Skeletal muscle tissue (tissue), 4 donors: Measurements from ENCODE around the gene FBXL22. TPM values are rescaled to one million over a fixed set of nuclear protein-coding genes. Genes with fewer than 3 reads are reported as not detected.

Experiments
- H3K27ac ChIP-seq: one replicate; pipeline ENCODE4 v1.7.0; 2013; ENCODE audit warnings: mild to moderate bottlenecking, low read depth, low read length, inconsistent platforms
- H3K27me3 ChIP-seq, 3 donors: one replicate each; pipeline ENCODE4 v1.7.0; 2013; ENCODE audit warnings: low read length in 3 of 3; ENCODE audit not compliant: control insufficient read depth in 3 of 3, insufficient read depth in 3 of 3
- H3K36me3 ChIP-seq, 3 donors: one replicate each; pipeline ENCODE4 v1.7.0; 2013; ENCODE audit warnings: low read length in 3 of 3; ENCODE audit not compliant: control insufficient read depth in 3 of 3, insufficient read depth in 3 of 3
- H3K4me1 ChIP-seq, 3 donors: one replicate each; pipeline ENCODE4 v1.7.0; 2013; ENCODE audit warnings: low read length in 3 of 3, mild to moderate bottlenecking in 3 of 3; ENCODE audit not compliant: control insufficient read depth in 3 of 3, insufficient read depth in 3 of 3
- H3K4me3 ChIP-seq, 3 donors: one replicate each; pipeline ENCODE4 v1.7.0; 2013; ENCODE audit warnings: low read length in 3 of 3
- H3K9ac ChIP-seq, 3 donors: one replicate each; pipeline ENCODE4 v1.7.0; 2013; ENCODE audit warnings: low read length in 3 of 3, mild to moderate bottlenecking in 3 of 3, moderate library complexity in 2 of 3, low read depth in 1 of 3
- H3K9me3 ChIP-seq, 3 donors: one replicate each; pipeline ENCODE4 v1.7.0; 2013; ENCODE audit warnings: low read length in 3 of 3; ENCODE audit not compliant: control insufficient read depth in 3 of 3
- total RNA-seq: library from RNA; depleted of rRNA; stranded (reverse); fragments of >200 nt; gene quantifications from one replicate; pipeline ENCODE4 v1.2.3, GENCODE V29; 2014
- donor health status: Osteomylitis.

The FBXL22 gene
- total RNA-seq, 1 donor from 2014 or later = 17.7 TPM

- Histone ChIP-seq H3K27me3 (no peaks in the 10 kb centered on the region), H3K36me3 (peaks cover 18 to 47% (median 30%) of the 10 kb centered on the region in 3 donors), H3K4me1 (peaks cover 0 to 4% (median 0%) of the 10 kb centered on the region in 3 donors), H3K9me3 (no peaks in the 10 kb centered on the region), H3K4me3 (no peak overlapping the region), H3K9ac (no peak overlapping the region), H3K27ac (no peak overlapping the region)
Observed at GRCh38 chr15:63588826-63589225, 8.4 kb upstream of the FBXL22 start.

GRCh38 chr15:63593705-63594671, 3.2 kb upstream of the FBXL22 start:
- Histone ChIP-seq H3K27ac (peak overlapping the region; percentile 17), H3K27me3 (no peaks in the 10 kb centered on the region), H3K9me3 (no peaks in the 10 kb centered on the region), H3K36me3 (peaks cover 8 to 38% (median 26%) of the 10 kb centered on the region in 3 donors), H3K9ac (no peak overlapping the region), H3K4me3 (no peak overlapping the region), H3K4me1 (peaks cover 45 to 54% (median 48%) of the 10 kb centered on the region in 3 donors)

- no peak overlapping the region for H3K4me3 ChIP-seq
- peak overlapping the region; percentile 17 for H3K27ac ChIP-seq
- H3K9me3 ChIP-seq = no peaks in the 10 kb centered on the region
- H3K9ac ChIP-seq = no peak overlapping the region
- peaks cover 56 to 65% (median 58%) of the 10 kb centered on the region in 3 donors for H3K4me1 ChIP-seq
- H3K36me3 ChIP-seq = peaks cover 8 to 28% (median 24%) of the 10 kb centered on the region in 3 donors
- no peaks in the 10 kb centered on the region for H3K27me3 ChIP-seq
Observed at GRCh38 chr15:63595065-63595464, 2.1 kb upstream of the FBXL22 start.

GRCh38 chr15:63595688-63596087, 1.5 kb upstream of the FBXL22 start:
- Histone ChIP-seq H3K27me3 (no peaks in the 10 kb centered on the region), H3K27ac (peak overlapping the region; percentile 90)

GRCh38 chr15:63596676-63597037, 530 bp upstream of the FBXL22 start:
- no peaks in the 10 kb centered on the region for H3K9me3 ChIP-seq
- H3K4me3 ChIP-seq = peak overlapping the region; percentile 75 to 88 (median 79)
- H3K4me1 ChIP-seq = peaks cover 61 to 76% (median 62%) of the 10 kb centered on the region in 3 donors
- no peaks in the 10 kb centered on the region for H3K27me3 ChIP-seq
- H3K36me3 ChIP-seq = peaks cover 0 to 13% (median 9%) of the 10 kb centered on the region in 3 donors
- peak overlapping the region; percentile 69 to 94 (median 85) for H3K9ac ChIP-seq
- H3K27ac ChIP-seq = peak overlapping the region; percentile 90

More at GRCh38 chr15:63595688-63596087, 1.5 kb upstream of the FBXL22 start:
- H3K9ac ChIP-seq = no peak overlapping the region
- no peaks in the 10 kb centered on the region for H3K9me3 ChIP-seq
- H3K36me3 ChIP-seq = peaks cover 3 to 22% (median 19%) of the 10 kb centered on the region in 3 donors
- no peak overlapping the region for H3K4me3 ChIP-seq
- peaks cover 58 to 69% (median 62%) of the 10 kb centered on the region in 3 donors for H3K4me1 ChIP-seq

- Histone ChIP-seq H3K27me3 (no peaks in the 10 kb centered on the region), H3K36me3 (peaks cover 0 to 9% (median 5%) of the 10 kb centered on the region in 3 donors), H3K4me3 (peak overlapping the region; percentile 75 to 88 (median 79)), H3K9me3 (no peaks in the 10 kb centered on the region), H3K4me1 (peaks cover 65 to 81% (median 66%) of the 10 kb centered on the region in 3 donors), H3K9ac (peak overlapping the region; percentile 69 to 94 (median 85)), H3K27ac (peak overlapping the region; percentile 90)
Observed at GRCh38 chr15:63597821-63598220, 634 bp downstream of the FBXL22 start.

- H3K4me1 ChIP-seq = peaks cover 65 to 78% (median 66%) of the 10 kb centered on the region in 3 donors
- H3K4me3 ChIP-seq = peak overlapping the region; percentile 49 to 88 (median 75)
- peak overlapping the region; percentile 51 to 94 (median 69) for H3K9ac ChIP-seq
- peak overlapping the region; percentile 90 for H3K27ac ChIP-seq
- H3K36me3 ChIP-seq = peaks cover 0 to 6% (median 0%) of the 10 kb centered on the region in 3 donors
- H3K9me3 ChIP-seq = no peaks in the 10 kb centered on the region
- H3K27me3 ChIP-seq = no peaks in the 10 kb centered on the region
Observed at GRCh38 chr15:63598473-63599400, 1.6 kb downstream of the FBXL22 start.

- H3K36me3 ChIP-seq = peaks cover 0 to 1% (median 0%) of the 10 kb centered on the region in 3 donors
- H3K4me1 ChIP-seq = peaks cover 62 to 70% (median 64%) of the 10 kb centered on the region in 3 donors
- H3K27me3 ChIP-seq = no peaks in the 10 kb centered on the region
- peak overlapping the region; percentile 73 to 94 (median 86) for H3K9ac ChIP-seq
- H3K4me3 ChIP-seq = peak overlapping the region; percentile 86 to 90 (median 88)
- peak overlapping the region; percentile 90 for H3K27ac ChIP-seq
- no peaks in the 10 kb centered on the region for H3K9me3 ChIP-seq
Observed at GRCh38 chr15:63599401-63600000, 2.3 kb downstream of the FBXL22 start.

- Histone ChIP-seq H3K9ac (peak overlapping the region; percentile 73 to 94 (median 86)), H3K4me3 (peak overlapping the region; percentile 86 to 90 (median 88)), H3K4me1 (peaks cover 56 to 64% (median 58%) of the 10 kb centered on the region in 3 donors), H3K9me3 (no peaks in the 10 kb centered on the region), H3K36me3 (peaks cover 0 to 2% (median 0%) of the 10 kb centered on the region in 3 donors), H3K27ac (peak overlapping the region; percentile 90), H3K27me3 (no peaks in the 10 kb centered on the region)
Observed at GRCh38 chr15:63600001-63600615, 2.9 kb downstream of the FBXL22 start.
